Heart left ventricle (tissue), 13 donors: ENCODE data around the gene PI4KA.

Source experiments
- POLR2A ChIP-seq, 2 donors: fragments of 450-650 bp; IDR thresholded peaks; one replicate each; pipeline ENCODE4 v1.6.1; 2017; ENCODE audit warnings: antibody characterized with exemption in 2 of 2, mild to moderate bottlenecking in 2 of 2, moderate library complexity in 2 of 2
- TF ChIP-seq, protein P1 (sequence below), 12 donors: fragments of 200-600 bp; sonication (generic) in 4 of 12; IDR thresholded peaks; one replicate each; pipeline versions ENCODE4 v1.5.0 to v1.8.0; 2018 to 2022; ENCODE audit warnings: antibody characterized with exemption in 12 of 12, mild to moderate bottlenecking in 5 of 12
- donor health status: ischemic (EF 13 %, LVEDD 7.1; RV severe dilation, severe dysfunction).
- donor health status: DM: no; HTN: yes; CAD: no.
- donor health status: DM: no; HTN: no; CAD: no.
- donor health status: ischemic (EF 25% LVEDD 6.9; RV normal size, moderate dysfunction).
- donor health status: ischemic (EF 25% LVEDD 5.7; RV mildly dilated, moderate dysfunction).
- donor health status: ischemic (EF 35%, LVEDD 5.7; RV mildly dilated, moderate dysfunction).
- donor health status: nonischemic (EF 11% LVEDD 7.7; RV severe dilation, severe dysfunction).
- donor health status: DM: yes; HTN: yes; CAD: no.
- donor health status: PGD.
- donor health status: ischemic (EF 29% LVEDD 5.4; RV normal size, mild dysfunction).
- donor health status: nonischemic (EF 23%, LVEDD 6.1; RV moderate dilation, normal function).

DNA sequence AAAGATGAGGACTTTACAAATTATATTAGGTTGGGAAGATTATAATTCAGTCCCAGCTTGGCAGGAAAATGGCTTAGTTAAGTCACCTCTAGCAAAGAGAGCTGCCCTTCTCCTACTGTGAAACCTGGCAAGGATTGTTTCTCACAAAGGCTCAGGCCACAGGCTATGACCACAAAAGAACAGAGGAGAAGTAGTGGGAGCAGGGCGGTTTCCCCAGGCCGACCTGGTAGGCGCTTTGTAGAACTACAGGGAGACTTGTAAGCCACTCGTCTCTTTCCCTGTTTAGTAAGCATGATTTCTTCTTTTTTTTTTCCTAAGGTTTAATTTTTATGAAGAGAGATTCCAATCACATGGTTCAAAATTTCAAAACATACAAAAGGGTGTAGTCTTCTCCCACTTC, 4.8 kb upstream of the PI4KA start:
- TF ChIP-seq, protein P1, sequence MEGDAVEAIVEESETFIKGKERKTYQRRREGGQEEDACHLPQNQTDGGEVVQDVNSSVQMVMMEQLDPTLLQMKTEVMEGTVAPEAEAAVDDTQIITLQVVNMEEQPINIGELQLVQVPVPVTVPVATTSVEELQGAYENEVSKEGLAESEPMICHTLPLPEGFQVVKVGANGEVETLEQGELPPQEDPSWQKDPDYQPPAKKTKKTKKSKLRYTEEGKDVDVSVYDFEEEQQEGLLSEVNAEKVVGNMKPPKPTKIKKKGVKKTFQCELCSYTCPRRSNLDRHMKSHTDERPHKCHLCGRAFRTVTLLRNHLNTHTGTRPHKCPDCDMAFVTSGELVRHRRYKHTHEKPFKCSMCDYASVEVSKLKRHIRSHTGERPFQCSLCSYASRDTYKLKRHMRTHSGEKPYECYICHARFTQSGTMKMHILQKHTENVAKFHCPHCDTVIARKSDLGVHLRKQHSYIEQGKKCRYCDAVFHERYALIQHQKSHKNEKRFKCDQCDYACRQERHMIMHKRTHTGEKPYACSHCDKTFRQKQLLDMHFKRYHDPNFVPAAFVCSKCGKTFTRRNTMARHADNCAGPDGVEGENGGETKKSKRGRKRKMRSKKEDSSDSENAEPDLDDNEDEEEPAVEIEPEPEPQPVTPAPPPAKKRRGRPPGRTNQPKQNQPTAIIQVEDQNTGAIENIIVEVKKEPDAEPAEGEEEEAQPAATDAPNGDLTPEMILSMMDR (IDR thresholded peaks at IDR 0.05) = no peak
- no peak for TF ChIP-seq POLR2A (IDR thresholded peaks at IDR 0.05)
